Activated T-helper 1 cell treated with anti-CD3 and anti-CD28 coated beads, Interleukin-2, amount 50 U/mL, for 16 hours (primary cell): Measurements from ENCODE around the gene ATP2A2.
"Not testable (repeated sequence)": the region's sequence is repeated elsewhere in the genome, so short reads cannot be mapped to it uniquely, and the experiment has no call there.

ENCODE experiments used
- DNase-seq, 2 donors: peaks; one replicate each; pipeline ENCODE4 v3.0.0-alpha.2; 2020; ENCODE audit warnings: low read depth in 1 of 2, low spot score in 1 of 2

The ATP2A2 gene

GRCh38 chr12:110340261-110340660 is 59.2 kb downstream of the ATP2A2 start:
- DNase-seq, result not testable (repeated sequence)

DNA sequence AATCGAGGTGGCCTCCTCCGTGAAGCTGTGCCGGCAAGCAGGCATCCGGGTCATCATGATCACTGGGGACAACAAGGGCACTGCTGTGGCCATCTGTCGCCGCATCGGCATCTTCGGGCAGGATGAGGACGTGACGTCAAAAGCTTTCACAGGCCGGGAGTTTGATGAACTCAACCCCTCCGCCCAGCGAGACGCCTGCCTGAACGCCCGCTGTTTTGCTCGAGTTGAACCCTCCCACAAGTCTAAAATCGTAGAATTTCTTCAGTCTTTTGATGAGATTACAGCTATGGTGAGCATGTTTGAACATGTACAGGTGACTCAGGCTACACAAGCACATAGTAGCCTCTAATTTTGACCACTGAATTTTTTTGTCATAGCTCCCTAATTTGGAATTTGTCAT is 59.7 kb downstream of the ATP2A2 start:
- no peak for DNase-seq

- DNase-seq, result no peak
Measured at GRCh38 chr12:110342157-110342556, 61.1 kb downstream of the ATP2A2 start.

- no peak for DNase-seq
Measured at GRCh38 chr12:110343114-110343513, 62.1 kb downstream of the ATP2A2 start.

DNA sequence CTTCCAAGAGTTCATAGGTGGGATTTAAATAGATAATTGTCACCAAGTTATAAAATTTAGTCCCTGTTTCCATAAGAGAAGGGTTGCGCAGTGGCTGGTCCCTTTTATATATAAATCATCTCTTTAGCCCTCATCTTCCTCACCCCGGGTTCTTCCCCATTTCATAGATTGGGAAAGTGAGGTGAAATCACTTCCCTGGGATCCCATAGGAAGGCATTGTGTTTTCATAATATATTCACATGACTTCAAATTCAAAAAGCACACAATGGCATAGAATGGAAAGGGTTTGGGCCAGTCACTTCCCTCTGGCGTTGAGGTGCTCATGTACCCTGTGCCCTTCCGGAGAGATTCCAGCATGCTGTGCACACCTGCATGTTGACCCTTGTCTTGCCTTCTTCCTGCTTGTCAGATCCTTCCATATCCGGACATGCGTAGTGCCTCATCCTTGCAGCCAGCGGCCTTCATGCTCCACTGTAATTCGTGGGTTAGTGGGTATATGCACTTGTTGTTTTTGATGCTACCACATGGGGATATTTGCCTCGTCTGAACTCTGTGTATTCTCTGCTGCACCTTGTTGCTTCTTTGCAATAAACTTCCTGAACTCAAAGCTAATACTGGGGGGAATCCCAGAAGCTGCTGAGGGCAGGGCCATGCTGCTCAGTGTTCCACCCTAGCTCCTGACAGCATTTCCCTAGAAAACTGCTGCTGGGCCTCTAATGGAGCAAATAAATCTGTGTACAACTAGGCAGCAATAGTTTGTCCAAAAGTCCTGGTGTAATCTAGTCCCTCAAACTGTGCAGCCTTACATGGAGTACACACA is 62.9 kb downstream of the ATP2A2 start:
- no peak for DNase-seq

DNA sequence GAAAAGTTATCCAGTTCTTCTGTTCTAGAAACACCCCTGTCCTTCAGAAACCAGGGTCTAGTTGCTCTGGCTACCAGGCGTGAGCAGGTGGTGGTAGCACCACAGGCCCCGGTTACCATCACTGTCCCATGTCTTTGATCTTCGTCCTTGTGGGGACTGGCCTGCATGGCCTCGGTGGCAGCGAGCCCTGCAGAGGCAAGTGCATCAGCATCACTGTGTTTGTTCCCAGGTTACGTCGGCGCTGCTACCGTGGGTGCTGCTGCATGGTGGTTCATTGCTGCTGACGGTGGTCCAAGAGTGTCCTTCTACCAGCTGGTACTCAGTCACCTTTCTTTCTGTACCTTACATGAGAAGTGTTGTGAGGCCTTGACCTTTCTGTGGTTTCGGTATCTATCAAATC is 63.6 kb downstream of the ATP2A2 start:
- DNase-seq, result no peak

DNA sequence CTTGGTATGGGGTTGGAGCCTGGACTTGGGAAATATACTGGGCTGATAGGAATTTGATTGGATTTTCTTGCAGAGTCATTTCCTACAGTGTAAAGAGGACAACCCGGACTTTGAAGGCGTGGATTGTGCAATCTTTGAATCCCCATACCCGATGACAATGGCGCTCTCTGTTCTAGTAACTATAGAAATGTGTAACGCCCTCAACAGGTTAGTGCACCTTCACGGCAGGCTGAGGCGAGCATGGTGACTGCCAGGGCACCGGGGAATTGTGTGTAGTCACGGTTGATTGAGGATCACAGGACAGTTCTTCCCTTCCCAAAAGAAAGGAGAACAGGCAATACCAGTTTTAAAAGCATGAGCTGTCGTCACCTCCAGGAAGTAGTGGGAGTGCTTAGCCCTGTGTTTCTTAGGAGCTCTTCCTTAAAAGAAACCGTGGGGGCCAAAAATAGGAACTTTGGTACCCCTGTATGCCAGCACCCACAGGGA is 64.2 kb downstream of the ATP2A2 start:
- no peak for DNase-seq

DNA sequence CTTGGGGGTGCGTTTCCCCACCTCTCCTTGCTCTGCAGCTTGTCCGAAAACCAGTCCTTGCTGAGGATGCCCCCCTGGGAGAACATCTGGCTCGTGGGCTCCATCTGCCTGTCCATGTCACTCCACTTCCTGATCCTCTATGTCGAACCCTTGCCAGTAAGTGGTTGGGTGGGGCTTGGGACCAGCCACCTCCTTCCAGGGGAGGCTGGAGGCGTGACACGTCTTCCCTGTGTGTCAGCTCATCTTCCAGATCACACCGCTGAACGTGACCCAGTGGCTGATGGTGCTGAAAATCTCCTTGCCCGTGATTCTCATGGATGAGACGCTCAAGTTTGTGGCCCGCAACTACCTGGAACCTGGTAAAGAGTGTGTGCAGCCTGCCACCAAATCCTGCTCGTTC is 64.9 kb downstream of the ATP2A2 start:
- DNase-seq, result no peak

- no peak for DNase-seq
Measured at GRCh38 chr12:110347767-110348166, 66.7 kb downstream of the ATP2A2 start.

GRCh38 chr12:110348431-110349059 is 67.5 kb downstream of the ATP2A2 start:
- DNase-seq, result no peak

DNA sequence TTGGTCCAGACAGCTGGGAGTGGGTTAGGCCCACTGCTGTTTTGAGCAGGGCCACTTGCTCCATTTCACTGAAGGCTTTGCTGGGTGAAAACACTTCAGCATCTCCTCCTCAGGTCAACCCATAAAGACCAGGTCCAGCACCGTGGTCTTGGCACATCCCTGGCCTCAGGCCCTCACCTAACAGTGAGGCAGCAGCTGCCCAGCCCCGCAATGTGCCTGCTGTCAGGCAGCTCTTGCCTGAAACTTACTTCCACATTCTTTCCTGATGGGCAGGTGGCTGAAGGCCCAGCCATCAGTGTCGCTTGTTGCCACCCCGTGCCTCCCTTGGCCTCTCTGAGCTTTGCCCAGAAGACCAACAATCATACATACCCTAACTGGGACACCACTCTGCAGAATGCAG is 68.0 kb downstream of the ATP2A2 start:
- DNase-seq, result no peak

- DNase-seq, result no peak
Measured at GRCh38 chr12:110349514-110350151, 68.6 kb downstream of the ATP2A2 start.

GRCh38 chr12:110351119-110351518 is 70.1 kb downstream of the ATP2A2 start:
- DNase-seq, result no peak

- no peak for DNase-seq
Measured at GRCh38 chr12:110352401-110352800, 71.4 kb downstream of the ATP2A2 start.

GRCh38 chr12:110353211-110353965 is 72.3 kb downstream of the ATP2A2 start:
- DNase-seq, result no peak

GRCh38 chr12:110354172-110354780 is 73.2 kb downstream of the ATP2A2 start:
- no peak for DNase-seq

- DNase-seq, result no peak
Measured at GRCh38 chr12:110355073-110355472, 74.0 kb downstream of the ATP2A2 start.

- not testable (repeated sequence) for DNase-seq
Measured at GRCh38 chr12:110358384-110359097, 77.5 kb downstream of the ATP2A2 start.

- DNase-seq, result no peak
Measured at GRCh38 chr12:110361216-110361615, 80.2 kb downstream of the ATP2A2 start.
